Heart left ventricle (tissue), 16 donors: ENCODE results near the gene KRT6A. TPM values are rescaled to one million over a fixed set of nuclear protein-coding genes. Genes with fewer than 3 reads are reported as not detected.

Source experiments
- ATAC-seq, 4 donors: fragments of 200-7000 bp; cut with Tn5 transposase; one replicate each; pipeline ENCODE4 v1.9.1; 2020 to 2022; ENCODE audit warnings: moderate library complexity in 4 of 4, mild to moderate bottlenecking in 3 of 4, moderate number of reproducible peaks in 1 of 4
- DNase-seq, 5 donors: peaks; one replicate each; pipeline ENCODE4 v3.0.0-alpha.2; 2020
- H3K27ac ChIP-seq, 12 donors: fragments of 200-600 bp; sonication (generic) in 4 of 12; one replicate each; pipeline versions ENCODE4 v1.5.0 to v1.8.0; 2016 to 2022; ENCODE audit warnings: mild to moderate bottlenecking in 2 of 12
- H3K27me3 ChIP-seq, 9 donors: fragments of 200-600 bp; sonication (generic) in 2 of 9; one replicate each; pipeline versions ENCODE4 v1.5.1 to v1.8.0; 2016 to 2022; ENCODE audit warnings: mild to moderate bottlenecking in 3 of 9
- H3K36me3 ChIP-seq, 9 donors: fragments of 200-600 bp; sonication (generic) in 2 of 9; one replicate each; pipeline versions ENCODE4 v1.5.0 to v1.8.0; 2018 to 2022; ENCODE audit warnings: mild to moderate bottlenecking in 2 of 9
- H3K4me1 ChIP-seq, 12 donors: fragments of 200-600 bp; sonication (generic) in 4 of 12; one replicate each; pipeline versions ENCODE4 v1.5.0 to v1.8.0; 2016 to 2022; ENCODE audit warnings: mild to moderate bottlenecking in 3 of 12
- H3K4me3 ChIP-seq, 12 donors: fragments of 200-600 bp; sonication (generic) in 4 of 12; one replicate each; pipeline versions ENCODE4 v1.5.0 to v1.8.0; 2017 to 2022; ENCODE audit warnings: mild to moderate bottlenecking in 9 of 12, moderate library complexity in 4 of 12
- H3K9me3 ChIP-seq, 12 donors: fragments of 200-600 bp; sonication (generic) in 4 of 12; one replicate each; pipeline versions ENCODE4 v1.5.0 to v1.8.0; 2016 to 2022; ENCODE audit warnings: mild to moderate bottlenecking in 1 of 12
- CTCF ChIP-seq, 12 donors: fragments of 200-600 bp; sonication (generic) in 4 of 12; IDR thresholded peaks; one replicate each; pipeline versions ENCODE4 v1.5.0 to v1.8.0; 2018 to 2022; ENCODE audit warnings: antibody characterized with exemption in 12 of 12, mild to moderate bottlenecking in 5 of 12
- POLR2A ChIP-seq, 2 donors: fragments of 450-650 bp; IDR thresholded peaks; one replicate each; pipeline ENCODE4 v1.6.1; 2017; ENCODE audit warnings: antibody characterized with exemption in 2 of 2, mild to moderate bottlenecking in 2 of 2, moderate library complexity in 2 of 2
- WGBS, 4 donors: extraction: QIAGEN DNeasy Blood & Tissue Kit in 2 of 4; methylation state at CpG; one replicate each; pipeline versions ENCODE4 v1.1.5 to v1.1.7; 2013 to 2018; 5-methylcytosine and 5-hydroxymethylcytosine counted together
- intact Hi-C, 10 donors: fragments of 100-400 bp; cut with DNase I; formaldehyde crosslinking; loops; one replicate each; pipeline versions ENCODE4 v1.11.1 to v1.14.2; 2022
- polyA plus RNA-seq, 2 donors: library from polyadenylated mRNA; stranded (reverse); fragments of 200-250 nt; gene quantifications; one replicate each; pipeline ENCODE4 v1.2.3, GENCODE V29; 2013
- total RNA-seq, 9 donors: library from RNA; depleted of rRNA in 2 of 9; stranded (reverse); fragments of >200 nt in 2 of 9; fragmentation: NEBNext Ultra II Directional in 3 of 9; extraction: Animal tissue kit (Norgen Biotek cat#: 25700) in 3 of 9; gene quantifications; one replicate each; pipeline versions ENCODE4 v1.1.0 to v1.2.4, GENCODE V29; 2016 to 2023
- donor health status: ischemic (EF 13 %, LVEDD 7.1; RV severe dilation, severe dysfunction).
- donor health status: healthy with polysubstance abuse.
- donor health status: DM: no; HTN: yes; CAD: no.
- donor health status: DM: no; HTN: no; CAD: no.
- donor health status: ischemic (EF 25% LVEDD 6.9; RV normal size, moderate dysfunction).
- donor health status: ischemic (EF 25% LVEDD 5.7; RV mildly dilated, moderate dysfunction).
- donor health status: healthy.
- donor health status: DM: yes; HTN: yes; CAD: no.
- donor health status: ischemic (EF 35%, LVEDD 5.7; RV mildly dilated, moderate dysfunction).
- donor health status: nonischemic (EF 11% LVEDD 7.7; RV severe dilation, severe dysfunction).
- donor health status: DM: yes; HTN: yes; CAD: no.
- donor health status: PGD.
- donor health status: ischemic (EF 29% LVEDD 5.4; RV normal size, mild dysfunction).
- donor health status: nonischemic (EF 23%, LVEDD 6.1; RV moderate dilation, normal function).

The KRT6A gene
- total and polyA plus RNA-seq, 11 donors: 0.03 to 0.11 TPM; not detected in 9

- DNase-seq (no peak), ATAC-seq (no peak)
- Histone ChIP-seq H3K4me1 (peaks cover 0 to 5% (median 0%) of the 10 kb centered on the region in 12 donors), H3K27me3 (no peaks in the 10 kb centered on the region), H3K9me3 (no peaks in the 10 kb centered on the region), H3K27ac (no peak overlapping the region), H3K4me3 (no peak overlapping the region), H3K36me3 (no peaks in the 10 kb centered on the region)
- intact Hi-C loops: no loop called here
- TF ChIP-seq CTCF (IDR thresholded peaks at IDR 0.05) (no peak), POLR2A (IDR thresholded peaks at IDR 0.05) (no peak)
- WGBS, 4 donors: 63 to 74% (median 67%) methylated on average over 5 of the region's 5 CpGs
Observed at GRCh38 chr12:52539083-52539820, 46.2 kb upstream of the KRT6A start.

- intact Hi-C loops: no loop called here
- H3K4me3 ChIP-seq: no peak overlapping the region
- DNase-seq: no peak
- peaks cover 0 to 3% (median 0%) of the 10 kb centered on the region in 9 donors for H3K27me3 ChIP-seq
- H3K27ac ChIP-seq: no peak overlapping the region
- H3K9me3 ChIP-seq: no peaks in the 10 kb centered on the region
- H3K4me1 ChIP-seq: no peaks in the 10 kb centered on the region
- 57 to 64% (median 61%) methylated on average over 3 of the region's 3 CpGs for WGBS, 4 donors
- no peak for ATAC-seq
- H3K36me3 ChIP-seq: no peaks in the 10 kb centered on the region
- no peak for TF ChIP-seq POLR2A (IDR thresholded peaks at IDR 0.05)
Observed at GRCh38 chr12:52537101-52537500, 44.0 kb upstream of the KRT6A start.

GRCh38 chr12:52535574-52535973, 42.5 kb upstream of the KRT6A start:
- ATAC-seq (no peak), DNase-seq (no peak)
- Histone ChIP-seq H3K4me3 (no peak overlapping the region), H3K4me1 (no peaks in the 10 kb centered on the region), H3K27me3 (peaks cover 0 to 3% (median 0%) of the 10 kb centered on the region in 9 donors), H3K27ac (no peak overlapping the region), H3K36me3 (no peaks in the 10 kb centered on the region), H3K9me3 (no peaks in the 10 kb centered on the region)
- intact Hi-C loops: no loop called here
- 2 to 80% (median 45%) methylated on average over 1 of the region's 1 CpG for WGBS, 4 donors
- TF ChIP-seq POLR2A (IDR thresholded peaks at IDR 0.05) (no peak), CTCF (IDR thresholded peaks at IDR 0.05) (no peak)

GRCh38 chr12:52534482-52534881, 41.4 kb upstream of the KRT6A start:
- TF ChIP-seq CTCF (IDR thresholded peaks at IDR 0.05) (no peak), POLR2A (IDR thresholded peaks at IDR 0.05) (no peak)
- H3K36me3 ChIP-seq: no peaks in the 10 kb centered on the region
- H3K27ac ChIP-seq: no peak overlapping the region
- ATAC-seq: no peak
- H3K9me3 ChIP-seq: no peaks in the 10 kb centered on the region
- H3K27me3 ChIP-seq: peaks cover 0 to 3% (median 0%) of the 10 kb centered on the region in 9 donors
- DNase-seq: no peak
- no peaks in the 10 kb centered on the region for H3K4me1 ChIP-seq
- 77 to 90% (median 85%) methylated on average over 5 of the region's 5 CpGs for WGBS, 4 donors
- intact Hi-C loops: no loop called here
- H3K4me3 ChIP-seq: no peak overlapping the region
